HL-60/S4 treated with retinoic acid at 250 ng/mL for 4 days and 3 days (cell line): ENCODE measurements around the gene APH1B.
"Not testable (repeated sequence)": the region's sequence is repeated elsewhere in the genome, so short reads cannot be mapped to it uniquely, and the experiment has no call there.

Source experiments
- in situ Hi-C: fragments of 300-500 bp; cut with MboI; formaldehyde crosslinking; loops from 2 replicates; pipeline ENCODE4 v1.7.0; 2022; ENCODE audit warnings: low sequenced_read_pairs

APH1B gene

DNA sequence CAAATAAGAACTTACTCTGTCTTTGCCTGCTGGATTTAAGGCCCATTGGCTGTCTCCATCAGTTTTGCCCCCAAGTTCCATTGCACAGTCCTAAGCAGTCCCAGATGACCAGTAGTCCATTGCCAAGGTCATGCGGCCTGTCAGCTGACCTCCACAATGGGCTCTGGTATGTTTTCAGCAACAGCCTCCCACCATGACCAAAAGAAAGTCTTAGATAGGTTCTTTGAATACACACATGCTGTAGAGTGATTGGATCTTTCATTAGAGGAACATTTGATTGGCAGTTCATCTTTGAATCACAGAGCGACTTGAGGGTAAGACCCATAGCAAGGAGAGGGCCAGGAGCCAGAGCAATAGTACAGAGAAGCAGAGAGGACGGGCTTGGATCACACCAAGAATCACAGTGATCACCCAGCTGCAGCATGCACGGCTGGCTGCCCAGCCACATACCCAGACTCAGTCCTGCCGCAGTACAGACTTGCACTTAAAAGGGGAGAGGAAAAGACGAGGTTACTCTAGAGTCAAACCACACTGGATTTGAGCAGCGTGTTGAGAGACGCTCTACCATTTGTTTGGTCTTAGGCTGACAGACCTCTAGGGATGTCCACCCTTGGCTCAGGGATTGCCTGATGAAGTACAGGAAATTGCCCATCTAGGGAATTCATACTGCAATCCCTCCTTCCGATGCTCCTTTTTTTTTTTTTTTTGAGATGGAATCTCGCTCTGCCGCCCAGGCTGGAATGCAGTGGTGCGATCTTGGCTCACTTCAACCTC is 50.4 kb downstream of the APH1B start:
- in situ Hi-C loops, result no loop called here

- in situ Hi-C loops, result no loop called here
Measured at GRCh38 chr15:63329567-63330350, 52.4 kb downstream of the APH1B start.

DNA sequence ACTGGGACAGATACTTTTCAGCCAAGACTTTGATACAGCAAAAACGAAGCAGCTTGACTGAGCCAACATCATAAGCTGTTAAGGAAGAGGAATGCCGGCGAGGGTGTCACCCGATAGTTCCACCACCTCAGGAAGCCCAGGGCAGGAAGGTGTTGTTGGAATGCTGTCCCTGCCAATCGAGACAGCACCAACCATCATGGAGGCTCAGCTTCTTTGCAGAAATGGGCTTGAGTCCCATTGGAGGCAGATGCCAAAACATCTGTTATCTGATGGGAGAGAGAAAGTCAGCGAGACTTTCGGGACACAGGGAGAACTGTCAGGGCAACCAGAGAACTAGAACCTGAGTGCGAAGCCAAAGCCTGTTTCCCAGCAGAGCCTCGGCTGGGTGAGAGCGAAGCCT is 53.5 kb downstream of the APH1B start:
- in situ Hi-C loops, result no loop called here

- in situ Hi-C loops, result no loop called here
Measured at GRCh38 chr15:63331456-63331855, 54.1 kb downstream of the APH1B start.

- in situ Hi-C loops, result no loop called here
Measured at GRCh38 chr15:63332367-63333124, 55.1 kb downstream of the APH1B start.

GRCh38 chr15:63334821-63335220 is 57.4 kb downstream of the APH1B start:
- in situ Hi-C loops, result no loop called here

GRCh38 chr15:63335543-63336240 is 58.3 kb downstream of the APH1B start:
- in situ Hi-C loops, result no loop called here

DNA sequence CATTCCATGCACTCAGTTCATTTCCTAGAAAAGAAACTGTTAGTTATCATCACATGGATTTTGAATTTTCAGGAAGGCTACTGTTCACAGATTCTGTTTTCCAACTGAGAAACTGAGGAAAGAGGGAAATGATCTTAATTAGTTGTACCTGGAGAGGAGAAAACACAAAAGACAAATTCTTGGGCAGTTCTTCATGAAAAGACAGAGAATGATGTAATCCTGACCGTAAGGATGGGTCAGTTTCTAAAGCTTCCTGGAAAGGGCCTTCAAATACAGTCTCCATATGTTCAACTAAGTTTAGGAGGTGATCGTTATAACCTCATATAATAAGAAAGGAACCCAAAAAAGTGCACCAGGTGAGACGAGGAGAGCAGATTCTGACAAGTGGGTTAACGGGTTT is 59.6 kb downstream of the APH1B start:
- in situ Hi-C loops, result no loop called here

DNA sequence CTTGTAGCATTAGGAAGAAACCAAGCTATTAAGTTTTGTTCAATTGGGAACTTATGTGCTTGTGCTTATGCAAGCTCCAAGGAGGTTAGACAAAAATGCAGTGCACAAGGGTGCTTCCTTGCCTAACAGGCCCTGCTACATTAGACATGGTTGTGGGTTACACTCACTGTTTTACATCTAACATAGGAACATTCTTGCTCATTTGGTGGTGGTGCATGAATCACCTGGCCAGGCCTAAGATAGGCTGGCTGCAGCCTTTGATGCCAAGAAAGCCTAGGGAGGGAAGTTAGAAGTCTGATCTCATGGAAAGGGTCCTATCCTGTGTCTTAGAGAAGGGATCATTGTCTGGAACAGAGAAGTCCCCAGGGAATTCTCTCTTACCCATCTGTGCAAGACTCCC is 60.8 kb downstream of the APH1B start:
- in situ Hi-C loops, result no loop called here

DNA sequence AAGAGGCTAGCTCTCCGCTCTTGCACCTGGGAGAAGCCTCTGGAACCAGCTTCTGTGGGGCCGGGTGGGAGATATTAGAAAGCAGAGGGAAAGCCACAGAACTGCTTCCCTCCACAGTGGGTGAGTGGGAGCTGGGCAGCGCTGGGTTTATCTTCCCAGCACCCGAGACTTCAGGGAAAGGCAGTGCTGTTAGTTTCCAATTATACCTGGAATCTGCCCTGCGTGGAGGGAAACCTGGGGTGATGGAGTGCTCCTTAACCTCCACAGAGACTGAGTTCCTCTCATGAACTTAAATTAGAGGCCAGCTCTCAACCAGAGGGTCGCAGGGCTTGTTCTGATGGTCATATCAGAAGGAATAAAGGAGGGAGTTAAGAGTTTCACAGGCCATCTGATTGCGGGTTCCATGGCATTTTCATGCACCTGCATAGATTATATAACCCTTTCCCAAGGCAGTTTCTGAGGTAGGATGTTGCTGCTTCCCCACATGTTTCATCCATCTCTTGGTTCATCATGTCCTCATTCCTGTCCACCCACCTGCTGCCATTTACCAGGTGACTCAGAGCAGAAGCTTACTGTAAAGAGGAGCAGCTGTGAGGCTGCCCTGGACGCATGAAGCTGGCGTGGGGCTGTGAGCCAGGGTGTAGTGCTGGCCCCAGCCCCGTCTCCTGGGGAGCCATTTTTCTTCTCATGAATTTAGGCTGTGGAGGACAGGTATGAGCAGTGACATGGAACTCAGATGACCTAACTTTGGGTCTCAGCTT is 61.8 kb downstream of the APH1B start:
- in situ Hi-C loops, result no loop called here

DNA sequence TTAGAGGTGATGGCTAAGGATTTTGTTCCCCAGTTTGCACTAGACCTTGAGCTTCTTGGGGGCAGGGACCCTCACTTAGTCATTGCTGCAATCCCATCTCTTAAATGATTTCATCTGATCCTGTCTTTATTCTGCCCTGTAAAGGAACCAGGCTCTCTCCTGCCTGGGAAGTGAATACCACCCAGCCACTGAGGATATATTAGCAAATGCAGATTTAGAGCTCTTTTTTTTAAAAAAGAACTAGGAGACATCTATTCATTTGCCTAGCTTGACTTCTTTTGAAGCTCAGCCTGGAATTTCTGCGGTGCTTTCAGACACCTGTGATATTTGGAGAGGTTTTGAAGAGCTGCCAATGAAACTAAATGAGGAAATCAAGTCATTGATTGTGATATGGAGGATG is 62.4 kb downstream of the APH1B start:
- in situ Hi-C loops, result no loop called here

DNA sequence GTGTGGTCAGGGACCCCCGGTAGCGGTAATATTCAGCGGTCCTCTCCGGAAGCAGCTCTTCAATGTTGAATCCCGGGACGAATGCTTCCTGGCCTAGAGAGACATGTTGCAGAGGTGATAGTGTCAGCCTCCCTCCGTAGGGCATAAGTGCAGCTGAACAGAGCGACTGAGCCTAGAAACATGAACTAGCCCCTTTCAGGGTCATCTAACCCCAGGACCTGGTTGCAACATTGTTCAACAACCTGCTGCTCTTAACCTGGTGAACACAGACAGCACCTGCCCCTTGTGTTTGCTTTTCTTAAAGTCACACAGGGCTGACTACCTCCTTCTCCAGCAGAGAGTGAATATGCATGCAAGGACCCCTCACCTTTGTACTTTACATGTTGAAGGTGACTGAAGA is 62.9 kb downstream of the APH1B start:
- in situ Hi-C loops, result no loop called here

- in situ Hi-C loops, result no loop called here
Measured at GRCh38 chr15:63340878-63341277, 63.5 kb downstream of the APH1B start.

GRCh38 chr15:63341898-63342297 is 64.5 kb downstream of the APH1B start:
- in situ Hi-C loops, result no loop called here

- in situ Hi-C loops, result not testable (repeated sequence)
Measured at GRCh38 chr15:63342996-63343562, 65.7 kb downstream of the APH1B start.

GRCh38 chr15:63344731-63345390 is 67.5 kb downstream of the APH1B start:
- in situ Hi-C loops, result no loop called here

DNA sequence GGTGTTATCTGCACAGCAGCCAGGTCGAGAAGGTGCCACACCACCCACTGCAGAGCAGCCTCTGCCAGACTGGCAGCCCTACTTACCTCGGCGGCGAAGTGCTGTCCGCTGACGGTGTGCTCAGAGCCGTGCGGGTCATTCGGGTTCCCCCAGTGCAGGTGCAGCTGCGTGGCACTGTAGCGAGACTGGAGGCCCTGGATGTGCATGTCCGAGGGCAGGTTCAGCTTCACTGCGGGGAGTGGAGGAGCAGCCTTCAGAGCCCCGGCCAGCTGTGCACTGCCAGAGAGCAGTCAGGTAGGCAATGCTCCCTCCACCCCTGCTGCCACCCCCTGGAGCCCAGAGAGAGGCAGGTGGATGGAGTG is 68.0 kb downstream of the APH1B start:
- in situ Hi-C loops, result no loop called here

DNA sequence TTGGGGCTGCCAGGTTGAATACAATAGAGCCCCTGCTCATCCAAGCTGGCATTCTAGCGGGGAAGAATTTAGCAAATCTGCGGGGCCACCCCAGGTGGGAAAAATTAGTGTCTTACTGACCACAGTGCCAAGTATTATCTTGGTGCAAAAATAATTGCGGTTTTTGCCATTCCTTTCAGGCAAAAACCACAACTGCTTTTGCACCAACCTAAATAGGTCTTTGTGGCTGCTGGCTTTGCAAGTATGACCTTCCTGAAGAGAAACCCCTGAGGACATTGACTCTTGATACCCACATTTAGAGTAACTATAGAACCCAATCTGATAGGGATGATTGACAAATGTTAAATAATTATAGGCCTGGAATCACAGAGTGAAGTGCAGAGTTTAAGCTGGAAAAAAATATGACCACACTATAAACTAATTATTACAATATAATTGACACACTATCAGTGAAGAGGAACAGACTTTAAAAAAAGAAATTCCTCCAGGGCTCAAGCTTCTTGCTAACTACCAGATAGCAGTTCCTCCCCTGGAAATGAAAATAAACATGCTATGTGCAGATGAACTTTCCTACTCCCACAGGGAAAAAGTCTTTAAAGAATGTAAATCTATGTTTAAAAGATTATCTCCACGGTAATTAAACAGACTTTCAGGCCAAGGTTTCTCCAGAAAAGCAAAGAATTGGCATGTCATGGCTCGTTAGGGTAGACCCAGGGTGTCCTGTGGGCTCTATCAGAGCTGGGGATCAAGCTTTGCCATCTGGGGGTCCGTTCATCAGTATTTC is 69.9 kb downstream of the APH1B start:
- in situ Hi-C loops, result no loop called here

GRCh38 chr15:63348392-63348791 is 71.0 kb downstream of the APH1B start:
- in situ Hi-C loops, result no loop called here
